A673 (cell line): ENCODE measurements around the gene HOXD3.

ENCODE experiments used
- EZH2 ChIP-seq: fragments of 200-600 bp; sonication (generic); IDR thresholded peaks from 2 replicates; pipeline ENCODE4 v1.6.1; 2017; ENCODE audit warnings: borderline replicate concordance, low read depth, mild to moderate bottlenecking, mixed read lengths, antibody characterized with exemption, low read length; ENCODE audit not compliant: poor library complexity, severe bottlenecking
- TF ChIP-seq, protein P1 (sequence below): fragments of 300-800, 200-600 bp; sonication (generic); conservative IDR thresholded peaks from 2 replicates; pipeline ENCODE4 v1.5.1; 2017; ENCODE audit warnings: low read depth, mild to moderate bottlenecking, antibody characterized with exemption, low read length, moderate library complexity, mixed read lengths

DNA sequence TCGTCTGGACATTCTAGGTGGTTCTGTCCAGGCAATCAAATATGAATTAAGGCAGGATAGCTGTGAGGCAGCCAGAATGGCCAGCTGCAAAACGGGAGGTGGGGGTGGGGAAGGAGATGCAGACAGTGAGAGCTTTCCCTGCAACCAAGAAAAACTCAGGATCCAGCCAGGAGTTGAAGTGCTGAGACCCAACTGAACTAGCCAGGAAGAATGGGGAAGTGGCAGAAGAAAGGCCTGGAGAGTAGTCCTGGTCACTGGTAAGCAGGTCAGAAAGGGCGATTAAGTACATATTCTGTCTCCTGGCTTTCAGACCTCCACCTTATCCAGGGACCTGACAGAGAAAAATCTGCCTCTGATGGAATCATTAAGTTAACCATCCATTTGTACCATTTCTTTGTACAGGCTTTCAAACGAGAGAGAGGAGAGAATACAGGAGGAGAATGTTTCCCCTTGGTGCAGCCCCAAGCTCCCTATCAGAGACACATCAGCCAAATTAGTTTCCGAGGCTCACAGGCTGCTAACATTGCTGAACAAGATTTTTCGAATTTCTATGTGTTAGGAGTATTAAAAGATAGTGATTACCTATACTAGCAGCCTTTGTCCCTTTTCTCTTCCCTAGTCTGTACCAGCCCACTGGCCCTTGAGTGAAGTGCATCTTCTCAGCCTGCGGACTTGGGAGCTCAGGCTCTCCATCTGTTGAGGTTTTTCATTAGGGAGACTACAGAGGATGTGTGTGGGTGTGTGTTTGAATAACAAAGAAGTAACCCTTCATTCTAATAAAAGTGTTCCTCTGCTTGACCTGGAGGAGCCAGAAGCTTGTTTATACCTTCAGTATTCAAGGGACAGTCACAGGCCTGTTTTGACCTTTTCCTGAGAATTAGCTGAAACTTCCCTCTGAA, 18.9 kb downstream of the HOXD3 start:
- TF ChIP-seq, protein P1, sequence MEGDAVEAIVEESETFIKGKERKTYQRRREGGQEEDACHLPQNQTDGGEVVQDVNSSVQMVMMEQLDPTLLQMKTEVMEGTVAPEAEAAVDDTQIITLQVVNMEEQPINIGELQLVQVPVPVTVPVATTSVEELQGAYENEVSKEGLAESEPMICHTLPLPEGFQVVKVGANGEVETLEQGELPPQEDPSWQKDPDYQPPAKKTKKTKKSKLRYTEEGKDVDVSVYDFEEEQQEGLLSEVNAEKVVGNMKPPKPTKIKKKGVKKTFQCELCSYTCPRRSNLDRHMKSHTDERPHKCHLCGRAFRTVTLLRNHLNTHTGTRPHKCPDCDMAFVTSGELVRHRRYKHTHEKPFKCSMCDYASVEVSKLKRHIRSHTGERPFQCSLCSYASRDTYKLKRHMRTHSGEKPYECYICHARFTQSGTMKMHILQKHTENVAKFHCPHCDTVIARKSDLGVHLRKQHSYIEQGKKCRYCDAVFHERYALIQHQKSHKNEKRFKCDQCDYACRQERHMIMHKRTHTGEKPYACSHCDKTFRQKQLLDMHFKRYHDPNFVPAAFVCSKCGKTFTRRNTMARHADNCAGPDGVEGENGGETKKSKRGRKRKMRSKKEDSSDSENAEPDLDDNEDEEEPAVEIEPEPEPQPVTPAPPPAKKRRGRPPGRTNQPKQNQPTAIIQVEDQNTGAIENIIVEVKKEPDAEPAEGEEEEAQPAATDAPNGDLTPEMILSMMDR, result no peak
- TF ChIP-seq EZH2, result no peak
